Activated CD4-positive, alpha-beta T cell treated with anti-CD3 and anti-CD28 coated beads, Interleukin-2, amount 10 ng/mL, durations not matched to agents 7 days and 5 days (primary cell): ENCODE measurements around the gene TAF9B. TPM values are rescaled to one million over a fixed set of nuclear protein-coding genes. Genes with fewer than 3 reads are reported as not detected.
"Not testable (repeated sequence)": the region's sequence is repeated elsewhere in the genome, so short reads cannot be mapped to it uniquely, and the experiment has no call there.

ENCODE experiments used
- CTCF ChIA-PET: fragments of 350-600 bp; sonication (Branson Sonifier 250); formaldehyde crosslinking; loops from one replicate; lab custom pipeline; 2021; ENCODE audit warnings: antibody characterized with exemption; lab: Charles Lee
- POLR2A ChIA-PET: fragments of 350-600 bp; sonication (Branson Sonifier 250); formaldehyde crosslinking; loops from one replicate; lab custom pipeline; 2021; ENCODE audit warnings: antibody characterized with exemption; lab: Charles Lee
- DNase-seq: peaks from one replicate; pipeline ENCODE4 v3.0.0-alpha.2; 2020
- H3K27ac Mint-ChIP-seq: one replicate; pipeline ENCODE4 v1.8.0; 2021; ENCODE audit warnings: mild to moderate bottlenecking, moderate library complexity, mixed read lengths
- H3K27me3 Mint-ChIP-seq: one replicate; pipeline ENCODE4 v1.8.0; 2021; ENCODE audit warnings: mixed read lengths
- H3K36me3 Mint-ChIP-seq: one replicate; pipeline ENCODE4 v1.8.0; 2021; ENCODE audit warnings: low read depth, mixed read lengths
- H3K4me1 Mint-ChIP-seq: one replicate; pipeline ENCODE4 v1.8.0; 2021; ENCODE audit warnings: mixed read lengths
- H3K4me3 Mint-ChIP-seq: one replicate; pipeline ENCODE4 v1.8.0; 2021; ENCODE audit warnings: mild to moderate bottlenecking, moderate library complexity, mixed read lengths
- H3K9me3 Mint-ChIP-seq: one replicate; pipeline ENCODE4 v1.8.0; 2021; ENCODE audit warnings: mixed read lengths
- total RNA-seq, 2 experiments: library from RNA; stranded (reverse); gene quantifications; one replicate each; pipeline ENCODE4 v1.2.3, GENCODE V29; 2021

The TAF9B gene
- total RNA-seq, 2 experiments from 2014 or later = 24.0 to 25.6 TPM

DNA sequence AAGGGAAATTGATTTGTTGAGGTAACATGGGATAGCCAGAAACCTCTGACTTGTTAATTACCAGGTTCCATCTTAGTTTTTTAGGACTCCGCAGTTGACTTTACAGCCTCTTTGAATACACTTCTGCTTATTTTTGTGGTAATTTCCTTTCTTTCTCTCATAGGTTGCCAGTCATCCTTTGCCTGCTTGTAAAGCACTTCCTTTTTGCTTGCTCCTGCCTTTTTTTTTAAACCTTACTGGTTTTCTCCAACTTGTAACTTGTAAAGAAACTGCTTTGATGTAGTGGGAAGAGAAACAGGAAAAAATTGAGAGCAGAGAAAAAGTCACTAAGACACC is 32.8 kb downstream of the TAF9B start:
- H3K4me1 Mint-ChIP-seq = peaks cover 65% of the 10 kb centered on the region
- H3K27me3 Mint-ChIP-seq = no peaks in the 10 kb centered on the region
- no peak for DNase-seq
- peak overlapping the region; percentile 95 for H3K27ac Mint-ChIP-seq
- ChIA-PET CTCF (no interaction called here), POLR2A (no interaction called here)
- peaks cover 58% of the 10 kb centered on the region for H3K36me3 Mint-ChIP-seq
- peaks cover 7% of the 10 kb centered on the region for H3K9me3 Mint-ChIP-seq
- peak overlapping the region; percentile 92 for H3K4me3 Mint-ChIP-seq

DNA sequence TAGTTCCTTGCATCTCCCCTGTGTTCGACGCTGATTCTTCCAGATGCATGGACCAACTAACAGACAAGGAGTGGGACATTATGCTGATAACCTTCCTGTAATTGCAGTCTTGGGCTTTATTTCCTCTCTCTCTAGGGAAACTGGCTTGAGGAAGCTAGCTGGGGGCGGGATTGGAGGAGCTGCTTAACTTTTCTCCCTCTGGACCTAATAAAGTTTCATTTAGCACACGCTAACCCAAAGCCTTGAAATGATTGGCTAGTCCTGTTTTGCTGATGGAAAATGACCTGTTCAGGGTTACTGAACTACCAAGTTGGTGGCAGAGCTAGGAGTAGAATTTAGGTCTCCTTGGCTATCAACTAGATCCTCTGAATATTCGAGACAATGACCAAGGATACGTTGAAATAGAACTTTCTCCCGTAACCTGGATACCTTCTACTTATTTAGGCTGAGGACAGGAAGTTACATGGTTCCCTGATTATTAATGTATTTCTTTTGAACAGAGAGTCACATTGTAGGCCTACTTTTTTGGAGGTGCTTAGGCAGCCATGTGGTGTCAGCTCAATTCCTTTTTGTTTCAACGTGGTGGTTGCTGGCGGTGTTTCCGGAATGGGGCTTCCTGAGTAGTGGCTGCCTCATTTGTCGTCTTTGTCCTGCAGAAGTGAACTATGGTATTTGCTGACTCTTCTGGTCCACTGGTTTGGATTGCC is 33.4 kb downstream of the TAF9B start:
- H3K27me3 Mint-ChIP-seq = no peaks in the 10 kb centered on the region
- POLR2A ChIA-PET = interaction anchor here (0.6 kb wide), 1 partner anchor 78 kb away, joined by 4 read pairs; no protein-coding TSS in a partner anchor
- CTCF ChIA-PET = interaction anchor here (1.2 kb wide), 1 partner anchor 11 kb away, joined by 3 read pairs; no protein-coding TSS in a partner anchor
- peaks cover 10% of the 10 kb centered on the region for H3K9me3 Mint-ChIP-seq
- peak overlapping the region; percentile 95 for H3K27ac Mint-ChIP-seq
- DNase-seq = peak; percentile 38
- H3K4me1 Mint-ChIP-seq = peaks cover 64% of the 10 kb centered on the region
- H3K4me3 Mint-ChIP-seq = peak overlapping the region; percentile 92
- H3K36me3 Mint-ChIP-seq = peaks cover 55% of the 10 kb centered on the region

DNA sequence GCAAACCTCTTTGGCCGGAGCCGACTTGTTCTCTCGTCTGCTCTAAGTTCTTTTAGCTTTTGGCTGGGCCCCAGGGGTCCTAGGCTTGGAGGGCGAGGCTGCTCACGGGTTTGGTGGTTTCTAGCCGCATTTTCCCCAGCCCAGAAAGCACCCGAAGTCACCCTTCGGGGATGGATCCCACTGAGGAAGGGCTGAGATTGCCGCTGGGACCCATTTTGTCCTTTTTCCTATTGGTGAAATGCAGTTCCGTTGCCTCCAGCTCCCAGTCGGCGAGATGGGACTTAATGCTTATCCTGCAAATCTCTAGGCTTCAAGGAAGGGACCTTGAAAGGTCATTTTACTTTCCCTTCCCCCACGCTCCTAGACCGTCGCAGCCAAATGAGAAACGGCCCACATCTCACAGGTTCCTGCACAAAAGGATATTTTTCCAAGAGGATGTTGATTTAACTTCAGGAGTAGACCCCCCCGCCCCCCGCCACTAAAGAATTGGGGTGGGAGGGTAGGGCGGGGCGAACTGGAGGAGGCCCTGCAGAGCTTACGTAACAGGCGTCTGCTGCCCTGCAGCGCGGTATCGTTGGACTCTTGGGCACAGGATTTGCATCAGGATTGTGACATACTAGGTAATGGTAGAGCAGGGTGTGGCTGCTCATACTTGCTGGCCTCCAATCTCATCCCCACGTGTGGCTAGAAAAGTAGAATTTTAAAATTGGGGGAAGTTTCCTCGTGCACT is 34.8 kb downstream of the TAF9B start:
- Mint-ChIP-seq H3K4me1 (peaks cover 60% of the 10 kb centered on the region), H3K9me3 (peaks cover 12% of the 10 kb centered on the region), H3K27ac (peak overlapping the region; percentile 95), H3K4me3 (peak overlapping the region; percentile 92), H3K27me3 (no peaks in the 10 kb centered on the region), H3K36me3 (peaks cover 51% of the 10 kb centered on the region)
- POLR2A ChIA-PET = interaction anchor here (0.9 kb wide), 1 partner anchor 193 kb away, joined by 3 read pairs; no protein-coding TSS in a partner anchor
- peak; percentile 26 for DNase-seq
- CTCF ChIA-PET = interaction anchor here (1.1 kb wide), 1 partner anchor 32 kb away, joined by 3 read pairs; no protein-coding TSS in a partner anchor

DNA sequence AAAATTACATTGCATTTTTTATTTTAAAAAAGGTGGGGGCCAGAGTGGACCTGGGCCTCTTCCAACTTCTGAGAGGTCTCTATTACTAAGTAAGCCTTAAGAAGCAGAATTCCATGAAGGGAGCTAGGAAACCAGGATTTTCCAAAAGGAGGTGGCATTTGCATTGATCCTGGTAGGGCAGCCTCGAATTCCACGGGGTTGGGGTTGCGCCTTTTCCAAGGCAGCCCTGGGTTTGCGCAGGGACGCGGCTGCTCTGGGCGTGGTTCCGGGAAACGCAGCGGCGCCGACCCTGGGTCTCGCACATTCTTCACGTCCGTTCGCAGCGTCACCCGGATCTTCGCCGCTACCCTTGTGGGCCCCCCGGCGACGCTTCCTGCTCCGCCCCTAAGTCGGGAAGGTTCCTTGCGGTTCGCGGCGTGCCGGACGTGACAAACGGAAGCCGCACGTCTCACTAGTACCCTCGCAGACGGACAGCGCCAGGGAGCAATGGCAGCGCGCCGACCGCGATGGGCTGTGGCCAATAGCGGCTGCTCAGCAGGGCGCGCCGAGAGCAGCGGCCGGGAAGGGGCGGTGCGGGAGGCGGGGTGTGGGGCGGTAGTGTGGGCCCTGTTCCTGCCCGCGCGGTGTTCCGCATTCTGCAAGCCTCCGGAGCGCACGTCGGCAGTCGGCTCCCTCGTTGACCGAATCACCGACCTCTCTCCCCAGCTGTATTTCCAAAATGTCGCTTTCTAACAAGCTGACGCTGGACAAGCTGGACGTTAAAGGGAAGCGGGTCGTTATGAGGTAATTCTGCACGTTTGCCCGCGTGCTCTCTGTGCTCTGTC is 35.6 kb downstream of the TAF9B start, which contains the start of gene PGK1:
Gene PGK1, plus strand, starts transcription at position 626 of the 824 bp plus-strand sequence. Its CDS starts 93 bp downstream, at position 719.
- peak within 1 kb of the TSS; percentile 92 for H3K4me3 Mint-ChIP-seq
- H3K4me1 Mint-ChIP-seq = peaks cover 53% of the 10 kb centered on the region
- peak within 1 kb of the TSS; percentile 95 for H3K27ac Mint-ChIP-seq
- peak; percentile 95 for DNase-seq
- ChIA-PET CTCF (interaction anchor here (1.1 kb wide), 1 partner anchor 33 kb away, joined by 3 read pairs; no protein-coding TSS in a partner anchor), POLR2A (interaction anchor here (0.9 kb wide), 1 partner anchor 192 kb away, joined by 3 read pairs; no protein-coding TSS in a partner anchor)
- peaks cover 12% of the 10 kb centered on the region for H3K9me3 Mint-ChIP-seq
- no peaks in the 10 kb centered on the region for H3K27me3 Mint-ChIP-seq
- peaks cover 48% of the 10 kb centered on the region for H3K36me3 Mint-ChIP-seq

DNA sequence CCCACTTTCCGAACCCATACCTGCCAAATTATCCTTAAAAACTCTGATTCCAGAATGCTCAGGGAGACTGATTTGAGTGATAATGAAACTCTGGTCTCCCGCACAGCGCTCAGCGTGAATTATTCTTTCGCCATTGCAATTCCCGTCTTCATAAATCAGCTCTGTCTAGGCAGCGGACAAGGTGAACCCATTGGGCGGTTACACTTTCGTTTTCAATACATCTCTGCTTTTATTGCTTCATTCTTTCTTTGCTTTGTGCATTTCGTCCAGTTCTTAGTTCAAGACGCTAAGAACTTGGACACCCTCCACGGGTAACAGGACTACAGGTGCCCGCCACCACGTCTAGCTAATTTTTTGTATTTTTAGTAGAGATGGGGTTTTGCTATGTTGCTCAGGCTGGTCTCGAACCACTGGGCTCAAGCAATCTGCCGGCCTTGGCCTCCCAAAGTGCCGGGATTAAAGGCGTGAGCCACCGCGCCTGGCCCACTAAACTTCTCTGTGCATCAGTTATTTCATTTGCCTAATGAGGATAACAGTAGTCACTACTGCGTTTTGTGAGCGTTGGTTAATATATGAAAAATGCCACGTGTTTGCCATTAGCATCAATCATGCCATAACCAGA is 36.3 kb downstream of the TAF9B start:
- Mint-ChIP-seq H3K27ac (peak overlapping the region; percentile 95), H3K36me3 (peaks cover 43% of the 10 kb centered on the region), H3K9me3 (peaks cover 12% of the 10 kb centered on the region), H3K27me3 (no peaks in the 10 kb centered on the region), H3K4me3 (peak overlapping the region; percentile 92), H3K4me1 (peaks cover 46% of the 10 kb centered on the region)
- CTCF ChIA-PET = interaction anchor here (0.6 to 1.9 kb wide), 2 partner anchors 10 to 206 kb away, joined by 3 to 11 read pairs; no protein-coding TSS in a partner anchor
- POLR2A ChIA-PET = no interaction called here
- DNase-seq = no peak

DNA sequence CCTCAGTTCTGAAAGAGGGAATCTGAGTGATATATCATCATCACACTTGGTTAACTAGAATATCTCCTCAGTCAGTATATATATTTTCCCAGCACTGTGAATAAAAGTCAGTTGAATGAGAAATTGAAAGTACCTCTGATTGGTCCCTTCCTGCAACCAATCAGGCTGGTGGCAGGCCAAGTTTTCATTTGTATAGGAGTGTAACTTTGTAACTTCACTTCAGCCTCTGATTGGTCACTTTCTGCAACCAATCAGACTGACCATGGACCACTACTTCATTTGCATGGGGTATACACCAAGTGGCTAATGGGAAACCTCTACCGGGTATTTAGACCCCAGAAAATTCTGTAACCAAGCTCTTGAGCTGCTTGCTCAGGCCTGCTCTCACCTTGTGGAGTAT is 37.4 kb downstream of the TAF9B start:
- H3K27ac Mint-ChIP-seq = no peak overlapping the region
- POLR2A ChIA-PET = no interaction called here
- H3K4me1 Mint-ChIP-seq = peaks cover 36% of the 10 kb centered on the region
- peaks cover 12% of the 10 kb centered on the region for H3K9me3 Mint-ChIP-seq
- no peak overlapping the region for H3K4me3 Mint-ChIP-seq
- H3K27me3 Mint-ChIP-seq = no peaks in the 10 kb centered on the region
- DNase-seq = no peak
- H3K36me3 Mint-ChIP-seq = peaks cover 33% of the 10 kb centered on the region
- CTCF ChIA-PET = interaction anchor here (1.9 kb wide), 1 partner anchor 9 kb away, joined by 11 read pairs; no protein-coding TSS in a partner anchor

DNA sequence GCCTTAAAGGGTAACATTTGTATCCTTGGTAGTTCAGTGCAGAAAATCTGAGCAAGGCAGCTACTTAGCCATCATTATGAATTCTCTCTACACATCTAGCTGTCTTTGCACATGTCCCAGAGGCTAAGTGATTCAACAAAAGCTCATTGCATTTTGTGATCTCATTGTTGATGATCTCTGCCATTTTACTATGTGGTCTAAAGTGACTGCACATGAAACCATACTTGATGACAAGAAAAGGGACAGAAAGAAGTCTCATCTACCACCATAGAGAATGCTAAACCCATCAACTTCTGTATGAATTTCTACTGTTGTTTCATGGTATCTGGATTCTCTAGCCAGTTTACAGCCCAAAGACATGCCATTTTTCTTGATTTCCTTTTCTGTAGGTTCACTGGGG is 41.3 kb downstream of the TAF9B start:
- Mint-ChIP-seq H3K9me3 (peaks cover 12% of the 10 kb centered on the region), H3K27ac (no peak overlapping the region), H3K4me1 (peaks cover 20% of the 10 kb centered on the region), H3K4me3 (no peak overlapping the region), H3K27me3 (no peaks in the 10 kb centered on the region), H3K36me3 (peaks cover 9% of the 10 kb centered on the region)
- CTCF ChIA-PET = no interaction called here
- DNase-seq = no peak
- POLR2A ChIA-PET = no interaction called here

DNA sequence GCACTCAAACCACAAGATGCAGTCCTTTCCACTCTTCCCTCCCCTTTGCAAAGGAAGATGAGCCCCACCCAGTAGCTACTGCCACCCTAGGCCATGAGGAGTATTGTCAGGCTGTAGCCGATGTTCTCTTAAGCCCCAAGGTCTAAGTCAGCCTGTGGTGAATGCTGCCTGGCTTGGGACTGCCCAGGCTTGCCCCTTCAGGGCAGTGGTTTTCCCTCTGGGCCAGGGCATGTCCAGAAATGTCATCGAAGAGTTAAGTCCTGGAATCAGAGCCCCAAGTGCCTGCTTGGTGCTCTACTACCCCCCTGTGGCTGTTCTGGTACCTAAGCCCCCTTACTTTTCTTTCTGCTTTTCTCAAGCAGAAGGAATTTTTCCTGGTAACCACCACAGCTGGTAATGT is 47.2 kb downstream of the TAF9B start:
- ChIA-PET CTCF (interaction anchor here (2.8 kb wide), 1 partner anchor 10 kb away, joined by 11 read pairs; no protein-coding TSS in a partner anchor), POLR2A (no interaction called here)
- Mint-ChIP-seq H3K27ac (no peak overlapping the region), H3K27me3 (no peaks in the 10 kb centered on the region), H3K4me1 (peaks cover 12% of the 10 kb centered on the region), H3K4me3 (no peak overlapping the region), H3K9me3 (no peaks in the 10 kb centered on the region), H3K36me3 (no peaks in the 10 kb centered on the region)
- peak; percentile 8 for DNase-seq

DNA sequence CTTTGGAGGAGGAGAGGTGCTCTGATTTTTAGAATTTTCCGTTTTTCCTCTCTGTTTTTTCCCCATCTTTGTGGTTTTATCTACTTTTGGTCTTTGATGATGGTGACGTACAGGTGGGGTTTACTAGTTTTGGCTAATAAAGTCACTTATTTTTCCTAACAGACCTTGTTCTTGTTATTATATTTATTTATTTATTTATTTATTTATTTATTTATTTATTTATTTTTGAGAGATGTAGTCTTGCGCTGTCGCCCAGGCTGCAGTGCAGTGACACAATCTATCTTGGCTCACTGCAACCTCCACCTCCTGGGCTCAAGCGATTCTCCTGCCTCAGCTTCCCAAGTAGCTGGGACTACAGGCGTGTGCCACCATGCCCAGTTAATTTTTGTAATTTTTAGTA is 58.0 kb downstream of the TAF9B start:
- H3K27me3 Mint-ChIP-seq, POLR2A ChIA-PET, H3K9me3 Mint-ChIP-seq, CTCF ChIA-PET, H3K4me1 Mint-ChIP-seq, H3K36me3 Mint-ChIP-seq, H3K27ac Mint-ChIP-seq, H3K4me3 Mint-ChIP-seq, DNase-seq: not testable (repeated sequence)

Other genes starting within 250 kb of the TAF9B start
- gene MAGT1, start 244.2 kb downstream of the TAF9B start, total RNA-seq = 10 to 100 TPM; 51.4 to 51.7 TPM
- gene COX7B, start 240.2 kb downstream of the TAF9B start, total RNA-seq = 100 to 1,000 TPM; 244 to 298 TPM
- gene ATP7A, start 229.0 kb downstream of the TAF9B start, total RNA-seq = 10 to 100 TPM; 11.9 to 13.3 TPM
- gene PGAM4, start 170.0 kb downstream of the TAF9B start, total RNA-seq = not detected
- 100 to 1,000 TPM; 682 to 705 TPM for gene PGK1, start 35.4 kb downstream of the TAF9B start, total RNA-seq
- 10 to 100 TPM; 20.8 to 23.8 TPM for gene CYSLTR1, start 188.0 kb upstream of the TAF9B start, total RNA-seq